Spleen (tissue), 7 donors: ENCODE results near the gene PRCD.

ENCODE experiments used
- CTCF ChIP-seq, 11 experiments: fragments of 200-600 bp in 7 of 11; fragments of 450-650 bp in 4 of 11; sonication (generic) in 4 of 11; IDR thresholded peaks in 8 of 11; conservative IDR thresholded peaks in 3 of 11; 1 replicate in 7 of 11; 2 replicates in 4 of 11; pipeline versions ENCODE4 v1.4.0 to v1.8.0; 2016 to 2021; ENCODE audit warnings: antibody characterized with exemption in 11 of 11, inconsistent platforms in 4 of 11, mild to moderate bottlenecking in 1 of 11
- POLR2A ChIP-seq, 3 donors: fragments of 450-650 bp; IDR thresholded peaks; one replicate each; pipeline ENCODE4 v1.5.1; 2017; ENCODE audit warnings: antibody characterized with exemption in 3 of 3, mild to moderate bottlenecking in 1 of 3
- donor health status: DM: no; HTN: no; CAD: no; lungs with moderate emphysema.
- donor health status: DM: no; HTN: no; CAD: no.
- donor health status: DM: no; HTN: no; CAD: no.

GRCh38 chr17:76534831-76535732, 4.8 kb upstream of the PRCD start:
- TF ChIP-seq CTCF (IDR thresholded peaks at IDR 0.05 in 8 of 11, conservative IDR thresholded peaks at IDR 0.05 in 3 of 11), result no peak
- TF ChIP-seq POLR2A (IDR thresholded peaks at IDR 0.05), result no peak
